IPS DF 6.9 (cell line): ENCODE results near the gene SLC25A46.
"Not testable (repeated sequence)": the region's sequence is repeated elsewhere in the genome, so short reads cannot be mapped to it uniquely, and the experiment has no call there.

ENCODE experiments used
- DNase-seq: peaks from one replicate; pipeline ENCODE4 v3.0.0-alpha.2; 2013; ENCODE audit warnings: low read depth, low spot score
- H3K27ac ChIP-seq: one replicate; pipeline ENCODE4 v1.5.1; 2013; ENCODE audit warnings: low read length, control low read depth
- H3K27me3 ChIP-seq: 2 replicates; pipeline ENCODE4 v1.6.1; 2013; ENCODE audit warnings: mild to moderate bottlenecking, low read length; ENCODE audit not compliant: control insufficient read depth, insufficient read depth
- H3K36me3 ChIP-seq: 2 replicates; pipeline ENCODE4 v1.6.1; 2013; ENCODE audit warnings: low read length; ENCODE audit not compliant: control insufficient read depth, insufficient read depth
- H3K4me1 ChIP-seq: 2 replicates; pipeline ENCODE4 v1.6.1; 2013; ENCODE audit warnings: low read length; ENCODE audit not compliant: control insufficient read depth, insufficient read depth
- H3K4me3 ChIP-seq: 2 replicates; pipeline ENCODE4 v1.5.1; 2013; ENCODE audit warnings: mild to moderate bottlenecking, low read length
- H3K9me3 ChIP-seq: 2 replicates; pipeline ENCODE4 v1.6.1; 2013; ENCODE audit warnings: low read length, inconsistent platforms; ENCODE audit not compliant: control insufficient read depth, insufficient read depth
- whole genome bisulfite sequencing: extraction: QIAGEN DNeasy Blood & Tissue Kit; methylation state at CpG from one replicate; pipeline ENCODE4 v1.1.7; 2013; ENCODE audit warnings: mixed read lengths, missing lambda C conversion rate; ENCODE audit not compliant: insufficient read length, insufficient coverage; 5-methylcytosine and 5-hydroxymethylcytosine counted together

The SLC25A46 gene

DNA sequence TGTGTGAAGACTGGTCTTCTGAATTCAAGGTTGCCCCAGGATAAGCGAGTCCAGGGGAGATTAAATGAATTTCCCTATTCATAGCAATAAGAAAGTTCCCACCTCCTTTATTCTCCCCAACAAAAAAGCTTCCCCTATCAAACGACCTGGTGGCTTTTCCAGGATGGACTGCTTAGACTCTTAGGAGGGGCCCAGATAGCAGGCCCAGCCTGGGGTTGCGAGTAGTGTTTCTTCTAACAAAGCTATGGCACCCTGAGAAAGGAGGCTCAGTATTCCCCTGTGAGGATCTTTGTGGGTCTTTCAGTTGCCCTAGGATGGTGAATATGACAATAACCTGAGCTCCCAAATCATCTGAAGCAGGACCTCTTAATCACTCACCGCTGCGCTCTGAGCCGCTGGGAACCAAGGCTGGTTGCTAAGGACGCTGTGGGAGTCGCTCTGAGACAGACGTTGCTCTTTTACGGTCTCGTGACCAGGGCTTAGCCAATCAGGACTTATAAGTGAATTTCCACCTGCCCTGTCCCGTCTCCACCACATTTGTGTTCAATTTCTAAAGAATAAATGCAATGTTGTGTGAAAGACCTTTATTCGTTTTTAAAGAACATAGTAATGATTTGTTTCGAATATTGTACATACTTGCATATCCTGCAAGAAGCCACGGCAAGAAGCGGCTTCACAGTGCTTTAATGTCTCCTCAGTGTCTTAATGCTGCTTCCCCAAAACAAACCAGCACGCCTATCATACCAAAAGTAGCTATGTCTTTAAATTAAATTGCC, 12.4 kb upstream of the SLC25A46 start, which contains the start of gene TMEM232:
TMEM232 (minus strand) TSS at position 423 of the 776 bp plus-strand sequence. CDS start 59,319 bp downstream, outside the sequence.
- Histone ChIP-seq H3K36me3 (no peaks in the 10 kb centered on the region), H3K9me3 (no peaks in the 10 kb centered on the region), H3K27ac (no peak within 1 kb of the TSS), H3K4me3 (peak within 1 kb of the TSS; percentile 26; the same call in 1 of the 2 replicates), H3K27me3 (no peaks in the 10 kb centered on the region), H3K4me1 (no peaks in the 10 kb centered on the region)
- DNase-seq, result peak; percentile 45
- no CpG with 5 or more reads among the region's 17 CpGs for WGBS

DNA sequence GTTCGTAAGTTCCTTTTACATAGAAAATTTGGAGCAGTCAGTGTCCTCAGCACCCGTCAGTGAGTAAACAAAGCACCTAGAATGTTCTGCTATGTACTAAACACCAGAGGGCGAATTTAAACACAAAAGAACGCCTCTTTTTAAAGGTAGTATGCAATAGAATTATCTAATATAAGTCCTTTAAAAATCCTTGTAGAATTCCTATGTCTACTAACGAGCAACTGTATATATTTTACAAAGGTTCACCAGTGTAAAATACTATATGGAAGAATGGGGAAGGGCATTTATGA, 11.8 kb upstream of the SLC25A46 start:
- H3K9me3 ChIP-seq, result no peaks in the 10 kb centered on the region
- no peak for DNase-seq
- no CpG with 5 or more reads among the region's 5 CpGs for WGBS
- no peaks in the 10 kb centered on the region for H3K27me3 ChIP-seq
- no peaks in the 10 kb centered on the region for H3K36me3 ChIP-seq
- no peaks in the 10 kb centered on the region for H3K4me1 ChIP-seq
- no peak overlapping the region for H3K27ac ChIP-seq
- peak overlapping the region; percentile 26; the same call in 1 of the 2 replicates for H3K4me3 ChIP-seq

DNA sequence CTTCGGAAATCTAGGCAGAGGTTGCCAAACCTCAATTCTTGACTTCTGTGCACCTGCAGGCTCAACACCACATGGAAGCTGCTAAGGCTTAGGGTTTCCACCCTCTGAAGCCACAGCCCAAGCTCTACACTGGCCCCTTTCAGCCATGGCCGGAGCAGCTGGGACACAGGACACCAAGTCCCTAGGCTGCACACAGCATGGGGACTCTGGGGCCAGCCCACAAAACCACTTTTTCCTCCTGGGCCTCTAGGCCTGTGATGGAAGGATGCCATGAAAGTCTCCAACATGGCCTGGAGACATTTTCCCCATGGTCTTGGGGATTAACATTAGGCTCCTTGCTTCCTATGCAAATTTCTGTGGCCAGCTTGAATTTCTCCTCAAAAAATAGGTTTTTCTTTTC, 7.3 kb upstream of the SLC25A46 start:
- not testable (repeated sequence) for H3K9me3 ChIP-seq, H3K27me3 ChIP-seq, H3K4me1 ChIP-seq, DNase-seq, H3K4me3 ChIP-seq, H3K36me3 ChIP-seq, H3K27ac ChIP-seq
- no CpG with 5 or more reads among the region's 2 CpGs for WGBS

DNA sequence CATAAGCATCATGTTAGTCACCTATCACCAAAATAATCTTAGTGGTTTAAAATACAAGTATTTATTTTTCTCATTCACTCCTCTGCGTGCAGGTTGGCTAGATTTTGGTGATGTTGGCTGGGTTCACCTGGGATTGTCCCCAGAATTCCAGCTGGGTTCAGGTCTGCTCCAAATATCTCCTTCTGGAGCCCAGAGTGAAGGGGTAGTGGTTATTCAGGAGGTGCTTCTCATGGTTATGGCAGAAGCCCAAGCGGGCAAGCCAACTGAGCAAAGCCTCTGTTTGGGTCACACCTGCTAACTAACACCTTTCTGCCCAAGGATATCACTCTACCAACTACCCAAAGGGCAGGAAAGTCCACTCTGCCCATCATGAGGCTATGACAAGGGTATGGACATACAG, 4.7 kb upstream of the SLC25A46 start:
- Histone ChIP-seq H3K4me1 (0 out of 2 replicates have a peak, but pooled peaks cover 2% of the 10 kb centered on the region), H3K9me3 (no peaks in the 10 kb centered on the region), H3K36me3 (no peaks in the 10 kb centered on the region), H3K4me3 (no peak overlapping the region), H3K27ac (no peak overlapping the region), H3K27me3 (no peaks in the 10 kb centered on the region)
- DNase-seq, result no peak
- WGBS, result no CpG with 5 or more reads among the region's 2 CpGs

DNA sequence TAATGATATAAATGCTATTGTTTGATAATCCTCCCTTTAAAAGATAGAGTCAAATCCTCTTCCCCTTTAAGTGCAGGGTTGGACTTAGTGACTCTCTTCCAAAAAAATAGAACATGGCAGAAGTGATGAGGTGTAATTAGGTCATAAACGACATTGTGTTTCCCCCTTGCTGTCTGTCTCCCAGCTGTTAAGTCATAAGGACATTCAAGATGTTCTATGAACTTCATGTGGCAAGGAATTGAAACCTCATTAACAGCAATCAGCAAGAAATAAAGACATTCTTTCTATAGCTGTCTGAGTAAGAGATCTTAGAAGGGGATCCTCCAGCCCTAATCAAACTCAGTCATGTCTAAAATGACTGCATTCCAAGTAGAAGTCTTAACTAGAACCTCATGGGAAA, 3.3 kb upstream of the SLC25A46 start:
- Histone ChIP-seq H3K4me1 (0 out of 2 replicates have a peak, but pooled peaks cover 2% of the 10 kb centered on the region), H3K27ac (no peak overlapping the region), H3K36me3 (no peaks in the 10 kb centered on the region), H3K4me3 (no peak overlapping the region), H3K27me3 (no peaks in the 10 kb centered on the region), H3K9me3 (no peaks in the 10 kb centered on the region)
- no peak for DNase-seq
- no CpG with 5 or more reads among the region's 1 CpG for WGBS

DNA sequence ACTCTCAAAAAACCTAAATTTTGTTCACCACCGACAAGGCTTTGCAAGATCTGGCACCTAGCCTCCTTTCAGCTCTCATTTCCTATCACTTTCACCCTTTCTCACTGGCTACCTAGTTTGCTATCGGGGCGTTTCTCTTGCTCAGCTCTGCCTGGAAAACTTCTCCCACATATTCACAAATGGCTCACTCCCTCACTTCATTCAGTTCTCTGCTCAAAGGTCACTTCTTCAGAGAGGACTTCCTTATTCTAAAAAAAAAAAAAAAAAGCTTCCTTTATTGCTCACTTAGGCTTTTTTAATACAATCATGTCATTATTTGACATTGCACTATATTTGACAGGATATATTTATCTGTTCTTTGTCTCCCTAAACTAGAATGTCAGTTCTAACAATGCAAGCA, 2.1 kb upstream of the SLC25A46 start:
- Histone ChIP-seq H3K9me3 (no peaks in the 10 kb centered on the region), H3K4me3 (no peak overlapping the region), H3K27me3 (no peaks in the 10 kb centered on the region), H3K4me1 (0 out of 2 replicates have a peak, but pooled peaks cover 2% of the 10 kb centered on the region), H3K36me3 (no peaks in the 10 kb centered on the region), H3K27ac (no peak overlapping the region)
- no peak for DNase-seq
- no CpG with 5 or more reads among the region's 3 CpGs for WGBS

DNA sequence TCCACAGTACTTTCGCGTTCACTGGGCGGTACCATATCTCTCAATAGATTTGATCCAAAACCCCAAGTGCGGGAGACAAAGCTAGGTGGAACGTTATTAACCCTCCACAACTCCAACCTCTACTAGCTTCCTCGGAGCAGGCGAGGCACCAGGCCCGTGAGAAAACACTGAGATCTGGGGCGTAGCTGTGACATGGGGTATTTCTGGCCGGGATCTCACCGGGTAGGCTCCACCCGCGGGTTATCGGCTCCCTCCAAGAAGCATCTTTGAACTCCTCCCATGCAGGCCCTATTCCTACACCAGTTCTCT, 350 bp upstream of the SLC25A46 start:
- no CpG with 5 or more reads among the region's 14 CpGs for WGBS
- Histone ChIP-seq H3K27ac (no peak overlapping the region), H3K9me3 (no peaks in the 10 kb centered on the region)

DNA sequence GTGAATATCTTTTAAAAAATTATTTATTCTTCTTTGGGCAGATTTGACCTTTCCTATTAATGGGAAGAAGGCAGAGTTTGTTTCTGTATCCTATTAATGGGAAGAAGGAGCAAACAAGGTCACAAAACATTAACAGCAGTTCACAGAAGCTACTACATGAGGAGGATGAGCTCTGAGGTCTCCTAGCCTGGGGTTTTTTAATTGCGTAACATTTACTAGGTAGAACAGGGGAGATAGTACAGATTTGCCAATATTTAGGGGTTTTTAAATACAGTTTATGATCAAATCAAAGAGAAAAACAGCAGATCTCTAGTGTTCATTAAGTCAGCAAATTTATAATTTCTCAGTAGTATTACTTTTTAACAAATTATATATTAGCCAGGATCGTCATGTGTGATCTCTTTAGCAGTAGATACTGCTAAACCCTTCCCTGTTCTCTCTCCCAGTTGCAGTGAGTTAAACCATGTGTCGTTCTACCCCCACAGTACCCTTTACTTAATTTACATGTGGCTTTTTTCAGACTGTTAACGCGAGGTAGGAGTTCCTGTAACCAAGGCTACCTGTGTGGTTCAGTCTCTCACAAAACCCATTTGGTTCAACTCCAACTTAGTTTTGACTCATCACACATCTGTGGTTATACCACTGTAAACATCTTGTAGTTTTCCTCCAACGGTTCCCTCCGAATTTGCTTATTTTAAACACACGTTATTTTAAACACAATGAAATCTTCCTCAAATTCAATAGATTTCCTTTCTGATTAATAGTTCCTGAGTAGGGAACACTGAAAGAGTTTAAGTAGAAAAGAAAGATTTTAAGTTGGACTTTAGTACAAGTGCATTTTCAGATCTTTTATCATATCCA, 13.3 kb downstream of the SLC25A46 start:
- H3K36me3 ChIP-seq, result no peaks in the 10 kb centered on the region; the same call in 1 of the 2 replicates
- 100% methylated on average over 3 of the region's 8 CpGs for WGBS
- no peaks in the 10 kb centered on the region for H3K9me3 ChIP-seq
- DNase-seq, result no peak
- no peak overlapping the region for H3K27ac ChIP-seq
- H3K27me3 ChIP-seq, result no peaks in the 10 kb centered on the region
- no peaks in the 10 kb centered on the region for H3K4me1 ChIP-seq
- no peak overlapping the region for H3K4me3 ChIP-seq

More for the DNA sequence above, 350 bp upstream of the SLC25A46 start:
- H3K36me3 ChIP-seq, result no peaks in the 10 kb centered on the region
- H3K4me1 ChIP-seq, result 0 out of 2 replicates have a peak, but pooled peaks cover 2% of the 10 kb centered on the region
- DNase-seq, result no peak
- H3K4me3 ChIP-seq, result peak overlapping the region; percentile 78; the same call in 1 of the 2 replicates
- H3K27me3 ChIP-seq, result no peaks in the 10 kb centered on the region

DNA sequence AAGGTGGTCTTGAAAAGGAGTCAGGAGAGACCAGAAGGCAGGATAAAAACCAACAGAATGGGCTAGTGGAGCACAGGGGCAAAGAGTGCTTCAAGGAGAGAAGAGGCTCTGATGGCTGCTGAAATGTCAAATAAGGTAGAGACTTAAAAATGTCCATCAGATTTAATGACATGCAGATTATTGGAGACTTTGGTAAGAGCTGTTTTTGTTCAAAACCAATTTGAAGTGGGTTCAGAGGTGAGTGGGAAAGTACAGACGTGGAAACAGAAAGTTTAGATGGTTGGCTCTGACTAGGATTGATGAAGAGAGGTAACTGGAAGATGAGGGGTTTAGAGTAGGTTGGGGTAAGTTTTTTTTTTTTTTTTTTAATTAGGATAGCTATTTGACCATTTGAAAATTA, 14.1 kb downstream of the SLC25A46 start:
- Histone ChIP-seq H3K4me3 (no peak overlapping the region), H3K9me3 (no peaks in the 10 kb centered on the region), H3K4me1 (no peaks in the 10 kb centered on the region), H3K27me3 (no peaks in the 10 kb centered on the region), H3K36me3 (no peaks in the 10 kb centered on the region; the same call in 1 of the 2 replicates), H3K27ac (no peak overlapping the region)
- 100% methylated on average over 1 of the region's 1 CpG for WGBS
- no peak for DNase-seq

DNA sequence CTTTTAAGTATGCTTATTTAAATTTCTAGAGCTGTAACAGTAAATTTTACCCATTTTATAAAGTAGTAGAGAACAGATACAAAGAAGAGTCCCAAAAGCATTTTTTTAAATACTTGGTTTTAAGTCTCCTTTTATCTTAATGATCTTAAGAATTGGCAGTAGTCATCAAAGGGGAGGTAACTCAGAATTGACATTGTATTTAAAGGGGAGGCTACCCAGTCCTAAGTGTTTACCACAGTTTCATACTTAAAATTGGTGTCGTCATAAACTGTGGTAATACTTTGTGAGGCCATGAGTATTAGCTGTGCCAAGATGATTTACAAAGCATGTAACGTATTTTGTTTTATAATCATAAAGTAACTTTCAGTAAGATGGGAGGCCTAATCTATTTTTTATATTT, 14.8 kb downstream of the SLC25A46 start:
- Histone ChIP-seq H3K36me3 (no peaks in the 10 kb centered on the region), H3K27ac (no peak overlapping the region)

More for the DNA sequence above, 14.8 kb downstream of the SLC25A46 start:
- no peak for DNase-seq
- Histone ChIP-seq H3K4me1 (no peaks in the 10 kb centered on the region), H3K9me3 (no peaks in the 10 kb centered on the region), H3K27me3 (no peaks in the 10 kb centered on the region), H3K4me3 (no peak overlapping the region)
- WGBS, result no CpG with 5 or more reads among the region's 2 CpGs
